Measurements from ENCODE around the gene MRPL27.

DNA sequence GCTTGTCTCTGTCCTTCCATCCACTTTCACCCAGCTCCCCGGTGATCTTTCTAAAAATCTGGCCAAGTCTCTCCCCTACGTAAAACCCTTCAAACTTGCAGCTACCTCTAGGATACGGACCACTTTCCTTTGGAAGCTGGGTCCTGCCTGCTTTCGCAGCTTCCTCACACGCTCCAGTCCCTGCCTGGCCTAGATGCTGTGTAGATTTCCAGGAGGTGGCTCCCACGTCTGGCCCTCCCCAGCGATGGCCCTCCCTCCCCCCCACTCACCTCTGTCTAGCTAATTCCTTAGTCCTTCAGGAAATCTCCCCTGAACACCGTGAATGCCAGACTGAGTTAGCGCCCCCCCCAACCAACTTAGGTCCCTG is 24.9 kb upstream of the MRPL27 start:
- TF ChIP-seq, protein P1, sequence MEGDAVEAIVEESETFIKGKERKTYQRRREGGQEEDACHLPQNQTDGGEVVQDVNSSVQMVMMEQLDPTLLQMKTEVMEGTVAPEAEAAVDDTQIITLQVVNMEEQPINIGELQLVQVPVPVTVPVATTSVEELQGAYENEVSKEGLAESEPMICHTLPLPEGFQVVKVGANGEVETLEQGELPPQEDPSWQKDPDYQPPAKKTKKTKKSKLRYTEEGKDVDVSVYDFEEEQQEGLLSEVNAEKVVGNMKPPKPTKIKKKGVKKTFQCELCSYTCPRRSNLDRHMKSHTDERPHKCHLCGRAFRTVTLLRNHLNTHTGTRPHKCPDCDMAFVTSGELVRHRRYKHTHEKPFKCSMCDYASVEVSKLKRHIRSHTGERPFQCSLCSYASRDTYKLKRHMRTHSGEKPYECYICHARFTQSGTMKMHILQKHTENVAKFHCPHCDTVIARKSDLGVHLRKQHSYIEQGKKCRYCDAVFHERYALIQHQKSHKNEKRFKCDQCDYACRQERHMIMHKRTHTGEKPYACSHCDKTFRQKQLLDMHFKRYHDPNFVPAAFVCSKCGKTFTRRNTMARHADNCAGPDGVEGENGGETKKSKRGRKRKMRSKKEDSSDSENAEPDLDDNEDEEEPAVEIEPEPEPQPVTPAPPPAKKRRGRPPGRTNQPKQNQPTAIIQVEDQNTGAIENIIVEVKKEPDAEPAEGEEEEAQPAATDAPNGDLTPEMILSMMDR (IDR thresholded peaks at IDR 0.05): no peak
- TF ChIP-seq EP300 (IDR thresholded peaks at IDR 0.05) (no peak), POLR2A (IDR thresholded peaks at IDR 0.05) (no peak)

All from upper lobe of left lung (tissue), 4 donors.